Endothelial cell of umbilical vein (primary cell): ENCODE data around the gene COPS2. TPM values are rescaled to one million over a fixed set of nuclear protein-coding genes. Genes with fewer than 3 reads are reported as not detected.

ENCODE experiments used
- BruUV-seq: library from RNA; stranded (reverse); fragments of 400-500 nt; replicated peaks from 2 replicates; lab custom pipeline; 2021; lab: Mats Ljungman, UMichigan
- CTCF ChIA-PET: fragments of 300-600, 350-600 bp; sonication (Branson Sonifier 250); formaldehyde crosslinking; loops from one replicate; lab custom pipeline; 2021; ENCODE audit warnings: antibody characterized with exemption, inconsistent platforms; lab: Charles Lee
- POLR2A ChIA-PET: fragments of 300-600, 350-600 bp; sonication (Branson Sonifier 250); formaldehyde crosslinking; loops from one replicate; lab custom pipeline; 2021; ENCODE audit warnings: antibody characterized with exemption, inconsistent platforms; lab: Charles Lee
- DNase-seq: peaks from one replicate; pipeline ENCODE4 v3.0.0-alpha.2; 2011; ENCODE audit warnings: low read depth, low spot score
- FAIRE-seq: peaks from 2 replicates; lab custom pipeline; 2011; peaks lifted over from hg19 to GRCh38; lab: Jason Lieb, UNC
- H2AFZ ChIP-seq: 2 replicates; pipeline ENCODE4 v1.6.0; 2012; ENCODE audit warnings: low read depth, low read length, control low read depth, inconsistent platforms
- H3K27ac ChIP-seq: 2 replicates; pipeline ENCODE4 v1.5.1; 2011; ENCODE audit warnings: low read depth, mild to moderate bottlenecking, control low read depth, low read length, moderate library complexity; ENCODE audit not compliant: insufficient read depth
- H3K27me3 ChIP-seq, 2 experiments: 2 replicates each; pipeline versions ENCODE4 v1.6.0 to v1.6.1; 2011; ENCODE audit warnings: low read length in 2 of 2, mixed read lengths in 1 of 2; ENCODE audit not compliant: control insufficient read depth in 2 of 2, insufficient read depth in 2 of 2
- H3K36me3 ChIP-seq, 2 experiments: 2 replicates in 1 of 2; 3 replicates in 1 of 2; pipeline ENCODE4 v1.5.1; 2011; ENCODE audit warnings: low read length in 2 of 2, mild to moderate bottlenecking in 1 of 2, moderate library complexity in 1 of 2; ENCODE audit not compliant: control insufficient read depth in 2 of 2, insufficient read depth in 2 of 2; ENCODE audit errors: extremely low read depth in 1 of 2
- H3K4me1 ChIP-seq: 3 replicates; pipeline ENCODE4 v1.5.1; 2011; ENCODE audit warnings: mild to moderate bottlenecking, low read length; ENCODE audit not compliant: control insufficient read depth, insufficient read depth; ENCODE audit errors: extremely low read depth
- H3K4me2 ChIP-seq: 2 replicates; pipeline ENCODE4 v1.6.1; 2011; ENCODE audit warnings: low read length, control low read depth, mixed read lengths; ENCODE audit not compliant: insufficient read depth
- H3K4me3 ChIP-seq, 3 experiments: fragments of 200-600 bp in 1 of 3; sonication (generic), shearing (Covaris generic) in 1 of 3; replicated peaks in 1 of 3; 2 replicates each; pipeline ENCODE4 v1.5.1; 2011 to 2016; ENCODE audit warnings: control low read depth in 3 of 3, low read length in 3 of 3, mild to moderate bottlenecking in 2 of 3, inconsistent platforms in 1 of 3, low read depth in 1 of 3, moderate library complexity in 1 of 3; ENCODE audit not compliant: insufficient read depth in 1 of 3
- H3K79me2 ChIP-seq: 2 replicates; pipeline ENCODE4 v1.6.0; 2012; ENCODE audit warnings: low read length, inconsistent platforms; ENCODE audit not compliant: control insufficient read depth, insufficient read depth
- H3K9ac ChIP-seq: replicated peaks from 2 replicates; pipeline ENCODE3; 2011; ENCODE audit warnings: low read length, control low read depth; ENCODE audit not compliant: insufficient read depth; ENCODE audit errors: extremely low read depth
- H3K9me1 ChIP-seq: replicated peaks from 3 replicates; pipeline ENCODE4 v1.6.0; 2011; ENCODE audit warnings: mild to moderate bottlenecking, low read length; ENCODE audit not compliant: control insufficient read depth, insufficient read depth; ENCODE audit errors: extremely low read depth
- H3K9me3 ChIP-seq: replicated peaks from 2 replicates; pipeline ENCODE4 v1.5.1; 2012; ENCODE audit warnings: low read length, inconsistent platforms; ENCODE audit not compliant: control insufficient read depth, insufficient read depth
- H4K20me1 ChIP-seq: replicated peaks from 2 replicates; pipeline ENCODE3; 2011; ENCODE audit warnings: mild to moderate bottlenecking, low read length; ENCODE audit not compliant: control insufficient read depth, insufficient read depth; ENCODE audit errors: extremely low read depth
- CTCF ChIP-seq, 2 donors: IDR thresholded peaks; 1 replicate in 1 of 2; 2 replicates in 1 of 2; pipeline ENCODE4 v1.5.1; 2011; ENCODE audit warnings: low read length in 2 of 2, mild to moderate bottlenecking in 2 of 2, moderate library complexity in 2 of 2, control low read depth in 1 of 2, inconsistent platforms in 1 of 2, low read depth in 1 of 2; ENCODE audit not compliant: insufficient read depth in 1 of 2; ENCODE audit errors: extremely low read depth in 1 of 2
- GATA2 ChIP-seq: IDR thresholded peaks from 2 replicates; pipeline ENCODE4 v1.7.0; 2011; ENCODE audit warnings: low read depth, mild to moderate bottlenecking, moderate library complexity, mixed read lengths, low read length; ENCODE audit not compliant: insufficient read length, insufficient read depth
- MYC ChIP-seq: IDR thresholded peaks from one replicate; pipeline ENCODE4 v1.6.1; 2011; ENCODE audit warnings: mild to moderate bottlenecking, low read depth, low read length
- dilution Hi-C: fragments of 300-500 bp; cut with MboI; formaldehyde crosslinking; loops from one replicate; pipeline ENCODE4 v1.15.0; 2019; ENCODE audit warnings: low sequenced_read_pairs; ENCODE audit not compliant: extremely low pct_ligation_motif_present
- intact Hi-C: fragments of 100-400 bp; cut with micrococcal nuclease; formaldehyde crosslinking; loops from one replicate; pipeline ENCODE4 v1.10.0; 2022
- polyA plus RNA-seq, 4 experiments: library from polyadenylated mRNA; depleted of rRNA in 3 of 4; stranded (reverse) in 3 of 4; unstranded in 1 of 4; fragments of >200 nt; gene quantifications; 2 replicates each; pipeline versions ENCODE4 v1.2.1 to v1.2.3, GENCODE V29; 2011 to 2012; ENCODE audit warnings: missing spikeins in 1 of 4
- total RNA-seq: library from RNA; stranded (reverse); gene quantifications from 2 replicates; pipeline ENCODE4 v1.2.3, GENCODE V29; 2021

Gene COPS2
- total and polyA plus RNA-seq, 2 donors (not counting 3 experiments of a cell fraction or from before 2014, with no cell fraction given) = 20.2 to 79.3 TPM

DNA sequence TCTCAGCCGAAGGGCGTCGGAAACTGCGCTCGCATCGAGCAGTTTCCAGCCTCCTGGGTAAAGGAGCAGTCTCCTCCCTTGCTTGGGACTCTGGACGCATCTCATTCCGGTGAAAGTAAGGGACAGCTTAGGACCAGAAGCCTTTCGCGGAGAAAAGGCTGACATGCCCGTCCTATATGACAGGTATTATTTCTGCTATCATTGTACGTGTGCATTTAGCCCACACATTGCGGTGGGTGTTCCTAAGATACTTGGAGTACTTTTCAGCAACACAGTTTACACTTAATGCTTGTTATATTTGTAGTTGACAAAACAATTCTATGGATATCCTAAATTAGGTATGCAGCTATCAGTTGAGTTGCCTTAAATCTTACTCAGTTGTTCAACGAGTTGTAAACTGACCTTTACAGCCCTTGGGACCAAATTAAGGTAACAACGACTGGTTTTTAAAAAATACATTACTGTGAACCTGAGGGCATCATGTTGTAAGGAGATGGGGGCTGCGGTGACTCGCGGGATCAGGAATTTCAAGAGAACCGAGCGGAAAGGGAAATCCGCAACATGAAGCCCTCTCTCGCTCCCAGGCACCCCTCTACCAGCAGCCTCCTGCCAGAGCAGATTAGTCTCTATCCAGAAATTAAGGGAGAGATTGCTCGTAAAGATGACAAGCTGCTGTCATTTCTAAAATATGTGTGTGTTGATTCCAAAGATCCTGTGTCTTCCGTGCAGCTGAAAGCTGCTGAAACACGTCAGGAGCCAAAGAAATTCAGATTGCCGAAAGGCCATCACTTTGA, 632 bp upstream of the COPS2 start:
- Histone ChIP-seq H3K27ac (peak overlapping the region; percentile 60), H3K4me2 (peak overlapping the region; percentile 86), H4K20me1 (peaks cover 7% of the 10 kb centered on the region), H2AFZ (peak overlapping the region; percentile 79), H3K9me1 (no peaks in the 10 kb centered on the region), H3K9me3 (no peaks in the 10 kb centered on the region), H3K9ac (peak overlapping the region; percentile 87), H3K36me3 (no peaks in the 10 kb centered on the region), H3K79me2 (peaks cover 63% of the 10 kb centered on the region), H3K4me3 (peak overlapping the region; percentile 82 to 96 (median 83)), H3K4me1 (peaks cover 23% of the 10 kb centered on the region), H3K27me3 (no peaks in the 10 kb centered on the region)
- dilution Hi-C loops = no loop called here
- FAIRE-seq = no peak
- ChIA-PET CTCF (interaction anchor here (0.8 to 3.4 kb wide), 13 partner anchors 11 to 299 kb away, joined by 3 to 26 read pairs (median 4); partner anchors contain the start of genes GALK2 and SECISBP2L), POLR2A (interaction anchor here (0.6 to 1.7 kb wide), 3 partner anchors 14 to 1191 kb away, joined by 3 to 9 read pairs (median 7); partner anchors contain the start of gene GALK2)
- BruUV-seq = TSS peak; percentile 70
- TF ChIP-seq GATA2 (no peak), MYC (no peak), CTCF (IDR thresholded peaks at IDR 0.05; ENCODE audit: extremely low read depth in 1 of 2, insufficient read depth in 1 of 2, low read depth in 1 of 2, low read length in 2 of 2) (no peak)
- DNase-seq = peak; percentile 61
- intact Hi-C loops = loop anchor here (1.0 to 10.0 kb wide), 9 partner anchors 14 to 989 kb away; partner anchors contain the start of genes DUT, FAM227B, FBN1 and GALK2
